Measurements from ENCODE around the gene GALNT2. TPM values are rescaled to one million over a fixed set of nuclear protein-coding genes. Genes with fewer than 3 reads are reported as not detected.

GALNT2 gene
- total RNA-seq, 1 experiment from 2014 or later, result 114 TPM

GRCh38 chr1:230320804-230321203 is 253.8 kb downstream of the GALNT2 start:
- intact Hi-C loops (cut with micrococcal nuclease), result no loop called here
- Mint-ChIP-seq H3K36me3 (ENCODE audit: insufficient read depth, unreplicated experiment) (no peaks in the 10 kb centered on the region), H3K27ac (ENCODE audit: low read depth, unreplicated experiment) (no peak overlapping the region), H3K9me3 (ENCODE audit: unreplicated experiment) (no peaks in the 10 kb centered on the region), H3K4me1 (ENCODE audit: insufficient read depth, unreplicated experiment) (no peaks in the 10 kb centered on the region), H3K4me3 (ENCODE audit: unreplicated experiment) (no peak overlapping the region), H3K27me3 (ENCODE audit: insufficient read depth, unreplicated experiment) (no peaks in the 10 kb centered on the region)
- CTCF ChIA-PET, result interaction anchor here (1.0 kb wide), 2 partner anchors 9 to 11 kb away, joined by 3 to 5 read pairs; no protein-coding TSS in a partner anchor
- BruUV-seq (replicated peaks), result no TSS peak
- no peak for DNase-seq (ENCODE audit: unreplicated experiment)
- POLR2A ChIA-PET, result no interaction called here
- TF ChIP-seq, protein P1, sequence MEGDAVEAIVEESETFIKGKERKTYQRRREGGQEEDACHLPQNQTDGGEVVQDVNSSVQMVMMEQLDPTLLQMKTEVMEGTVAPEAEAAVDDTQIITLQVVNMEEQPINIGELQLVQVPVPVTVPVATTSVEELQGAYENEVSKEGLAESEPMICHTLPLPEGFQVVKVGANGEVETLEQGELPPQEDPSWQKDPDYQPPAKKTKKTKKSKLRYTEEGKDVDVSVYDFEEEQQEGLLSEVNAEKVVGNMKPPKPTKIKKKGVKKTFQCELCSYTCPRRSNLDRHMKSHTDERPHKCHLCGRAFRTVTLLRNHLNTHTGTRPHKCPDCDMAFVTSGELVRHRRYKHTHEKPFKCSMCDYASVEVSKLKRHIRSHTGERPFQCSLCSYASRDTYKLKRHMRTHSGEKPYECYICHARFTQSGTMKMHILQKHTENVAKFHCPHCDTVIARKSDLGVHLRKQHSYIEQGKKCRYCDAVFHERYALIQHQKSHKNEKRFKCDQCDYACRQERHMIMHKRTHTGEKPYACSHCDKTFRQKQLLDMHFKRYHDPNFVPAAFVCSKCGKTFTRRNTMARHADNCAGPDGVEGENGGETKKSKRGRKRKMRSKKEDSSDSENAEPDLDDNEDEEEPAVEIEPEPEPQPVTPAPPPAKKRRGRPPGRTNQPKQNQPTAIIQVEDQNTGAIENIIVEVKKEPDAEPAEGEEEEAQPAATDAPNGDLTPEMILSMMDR (IDR thresholded peaks at IDR 0.05; ENCODE audit: unreplicated experiment), result no peak

GRCh38 chr1:230321341-230321740 is 254.3 kb downstream of the GALNT2 start:
- H3K4me3 Mint-ChIP-seq (ENCODE audit: unreplicated experiment), result no peak overlapping the region
- no peaks in the 10 kb centered on the region for H3K27me3 Mint-ChIP-seq (ENCODE audit: insufficient read depth, unreplicated experiment)
- TF ChIP-seq, protein P1 (IDR thresholded peaks at IDR 0.05; ENCODE audit: unreplicated experiment), result no peak
- no peaks in the 10 kb centered on the region for H3K9me3 Mint-ChIP-seq (ENCODE audit: unreplicated experiment)
- POLR2A ChIA-PET, result no interaction called here
- CTCF ChIA-PET, result interaction anchor here (1.0 kb wide), 1 partner anchor 10 kb away, joined by 3 read pairs; no protein-coding TSS in a partner anchor
- no peaks in the 10 kb centered on the region for H3K36me3 Mint-ChIP-seq (ENCODE audit: insufficient read depth, unreplicated experiment)
- no peak overlapping the region for H3K27ac Mint-ChIP-seq (ENCODE audit: low read depth, unreplicated experiment)
- BruUV-seq (replicated peaks), result no TSS peak
- H3K4me1 Mint-ChIP-seq (ENCODE audit: insufficient read depth, unreplicated experiment), result no peaks in the 10 kb centered on the region
- intact Hi-C loops (cut with micrococcal nuclease), result no loop called here
- DNase-seq (ENCODE audit: unreplicated experiment), result no peak

GRCh38 chr1:230321741-230322420 is 254.8 kb downstream of the GALNT2 start:
- ChIA-PET CTCF (interaction anchor here (0.8 to 1.0 kb wide), 3 partner anchors 10 to 14 kb away, joined by 3 to 4 read pairs (median 3); no protein-coding TSS in a partner anchor), POLR2A (no interaction called here)
- Mint-ChIP-seq H3K27ac (ENCODE audit: low read depth, unreplicated experiment) (no peak overlapping the region), H3K4me1 (ENCODE audit: insufficient read depth, unreplicated experiment) (peaks cover 2% of the 10 kb centered on the region), H3K4me3 (ENCODE audit: unreplicated experiment) (no peak overlapping the region), H3K36me3 (ENCODE audit: insufficient read depth, unreplicated experiment) (no peaks in the 10 kb centered on the region), H3K27me3 (ENCODE audit: insufficient read depth, unreplicated experiment) (no peaks in the 10 kb centered on the region), H3K9me3 (ENCODE audit: unreplicated experiment) (no peaks in the 10 kb centered on the region)
- no peak for DNase-seq (ENCODE audit: unreplicated experiment)
- BruUV-seq (replicated peaks), result no TSS peak
- TF ChIP-seq, protein P1 (IDR thresholded peaks at IDR 0.05; ENCODE audit: unreplicated experiment), result no peak
- intact Hi-C loops (cut with micrococcal nuclease), result no loop called here

DNA sequence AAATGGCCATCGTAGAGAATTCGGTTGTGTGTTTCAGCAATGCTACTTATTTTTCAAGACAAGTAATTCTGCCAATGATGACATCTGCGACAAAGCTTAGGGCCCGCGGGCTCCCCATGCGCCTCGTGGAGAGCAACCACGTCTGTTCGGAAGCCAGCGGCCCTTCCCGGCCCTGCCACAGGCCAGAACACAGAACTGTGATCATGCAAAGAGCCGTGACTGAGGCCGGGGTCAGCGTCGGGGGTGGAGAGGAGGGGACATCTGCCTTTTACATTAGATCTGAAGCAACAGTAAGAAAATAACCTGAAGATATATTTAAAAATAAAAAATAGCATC is 255.4 kb downstream of the GALNT2 start:
- POLR2A ChIA-PET, result no interaction called here
- Mint-ChIP-seq H3K9me3 (ENCODE audit: unreplicated experiment) (no peaks in the 10 kb centered on the region), H3K4me3 (ENCODE audit: unreplicated experiment) (no peak overlapping the region), H3K36me3 (ENCODE audit: insufficient read depth, unreplicated experiment) (no peaks in the 10 kb centered on the region), H3K27ac (ENCODE audit: low read depth, unreplicated experiment) (no peak overlapping the region), H3K27me3 (ENCODE audit: insufficient read depth, unreplicated experiment) (no peaks in the 10 kb centered on the region), H3K4me1 (ENCODE audit: insufficient read depth, unreplicated experiment) (peaks cover 7% of the 10 kb centered on the region)
- CTCF ChIA-PET, result interaction anchor here (0.8 to 0.9 kb wide), 2 partner anchors 13 to 14 kb away, joined by 3 to 4 read pairs; no protein-coding TSS in a partner anchor
- BruUV-seq (replicated peaks), result no TSS peak
- intact Hi-C loops (cut with micrococcal nuclease), result no loop called here
- TF ChIP-seq, protein P1 (IDR thresholded peaks at IDR 0.05; ENCODE audit: unreplicated experiment), result no peak
- DNase-seq (ENCODE audit: unreplicated experiment), result no peak
